H1 (cell line): ENCODE measurements around the gene COQ8A. TPM values are rescaled to one million over a fixed set of nuclear protein-coding genes. Genes with fewer than 3 reads are reported as not detected.

Experiments
- CTCF ChIA-PET: fragments of 300-600 bp; sonication (Branson Sonifier 250); formaldehyde crosslinking; loops from one replicate; lab custom pipeline; 2021; ENCODE audit not compliant: partially characterized antibody; lab: Charles Lee
- POLR2A ChIA-PET: fragments of 300-600 bp; sonication (Branson Sonifier 250); formaldehyde crosslinking; loops from one replicate; lab custom pipeline; 2021; ENCODE audit warnings: inconsistent platforms; ENCODE audit not compliant: partially characterized antibody; lab: Charles Lee
- DNase-seq, 2 experiments: peaks; one replicate each; pipeline versions ENCODE4 v3.0.0 to v3.0.0-alpha.2; 2010 to 2022; ENCODE audit warnings: low spot score in 2 of 2, low read depth in 1 of 2, mixed read lengths in 1 of 2
- FAIRE-seq: peaks from 2 replicates; lab custom pipeline; 2011; peaks lifted over from hg19 to GRCh38; lab: Jason Lieb, UNC
- H2AFZ ChIP-seq: 2 replicates; pipeline ENCODE4 v1.8.1; 2012; ENCODE audit warnings: low read length, inconsistent platforms
- H2AK5ac ChIP-seq: 2 replicates; pipeline ENCODE4 v1.6.1; 2013; ENCODE audit warnings: low read depth, low read length
- H2BK120ac ChIP-seq: replicated peaks from 2 replicates; pipeline ENCODE3; 2013; ENCODE audit warnings: low read depth, low read length, inconsistent platforms
- H2BK12ac ChIP-seq: 2 replicates; pipeline ENCODE4 v1.6.1; 2013; ENCODE audit warnings: low read depth, low read length
- H2BK15ac ChIP-seq: 2 replicates; pipeline ENCODE4 v1.6.1; 2013; ENCODE audit warnings: low read length
- H2BK20ac ChIP-seq: 2 replicates; pipeline ENCODE4 v1.6.1; 2013; ENCODE audit warnings: low read length
- H2BK5ac ChIP-seq: 2 replicates; pipeline ENCODE4 v1.6.1; 2013; ENCODE audit warnings: low read depth, low read length
- H3K14ac ChIP-seq: 2 replicates; pipeline ENCODE4 v1.6.1; 2013; ENCODE audit warnings: inconsistent platforms; ENCODE audit not compliant: insufficient read length
- H3K18ac ChIP-seq: 2 replicates; pipeline ENCODE4 v1.6.1; 2013; ENCODE audit warnings: low read length; ENCODE audit errors: extremely low read depth
- H3K23ac ChIP-seq: 2 replicates; pipeline ENCODE4 v1.6.1; 2013; ENCODE audit warnings: inconsistent platforms; ENCODE audit not compliant: insufficient read length
- H3K23me2 ChIP-seq: 2 replicates; pipeline ENCODE4 v1.6.1; 2013; ENCODE audit warnings: low read depth, low read length
- H3K27ac ChIP-seq: 2 replicates; pipeline ENCODE4 v1.6.1; 2011; ENCODE audit warnings: low read depth, low read length, inconsistent platforms
- H3K27me3 ChIP-seq, 4 experiments: replicated peaks in 1 of 4; 1 replicate in 1 of 4; 2 replicates in 3 of 4; pipeline versions ENCODE4 v1.6.1 to v1.8.1; 2011 to 2013; ENCODE audit warnings: low read length in 3 of 4, mild to moderate bottlenecking in 3 of 4, inconsistent platforms in 2 of 4, mixed read lengths in 2 of 4, moderate library complexity in 1 of 4; ENCODE audit not compliant: control insufficient read depth in 3 of 4, insufficient read depth in 3 of 4; ENCODE audit errors: extremely low read depth in 1 of 4
- H3K36me3 ChIP-seq, 4 experiments: 2 replicates each; pipeline versions ENCODE4 v1.6.1 to v1.8.1; 2011 to 2013; ENCODE audit warnings: mild to moderate bottlenecking in 4 of 4, low read length in 3 of 4, moderate library complexity in 2 of 4, control low read depth in 1 of 4, inconsistent platforms in 1 of 4; ENCODE audit not compliant: insufficient read depth in 4 of 4, control insufficient read depth in 2 of 4
- H3K4ac ChIP-seq: replicated peaks from 2 replicates; pipeline ENCODE3; 2013; ENCODE audit warnings: low read length, low read depth, mixed read lengths, inconsistent platforms; ENCODE audit not compliant: insufficient read length
- H3K4me1 ChIP-seq, 4 experiments: replicated peaks in 1 of 4; 1 replicate in 1 of 4; 2 replicates in 3 of 4; pipeline versions ENCODE4 v1.6.1 to v1.8.1; 2011 to 2013; ENCODE audit warnings: low read length in 3 of 4, inconsistent platforms in 2 of 4, mixed read lengths in 1 of 4; ENCODE audit not compliant: insufficient read depth in 4 of 4, control insufficient read depth in 3 of 4
- H3K4me2 ChIP-seq, 2 experiments: 2 replicates each; pipeline versions ENCODE4 v1.6.1 to v1.8.1; 2011 to 2013; ENCODE audit warnings: low read depth in 2 of 2, low read length in 2 of 2, control low read depth in 1 of 2, inconsistent platforms in 1 of 2, mild to moderate bottlenecking in 1 of 2; ENCODE audit not compliant: insufficient read depth in 1 of 2
- H3K4me3 ChIP-seq, 4 experiments: fragments of 200-600, 300-600 bp in 1 of 4; sonication (generic), shearing (Covaris generic), sonication (Bioruptor Twin) in 1 of 4; 2 replicates each; pipeline versions ENCODE4 v1.5.1 to v1.8.1; 2011 to 2016; ENCODE audit warnings: low read length in 4 of 4, low read depth in 3 of 4, control low read depth in 2 of 4, inconsistent platforms in 2 of 4, mild to moderate bottlenecking in 2 of 4, mixed read lengths in 1 of 4, moderate library complexity in 1 of 4; ENCODE audit not compliant: insufficient read depth in 2 of 4; ENCODE audit errors: extremely low read depth in 1 of 4
- H3K56ac ChIP-seq: replicated peaks from 2 replicates; pipeline ENCODE3; 2013; ENCODE audit warnings: low read depth, mild to moderate bottlenecking, mixed read lengths, low read length, inconsistent platforms; ENCODE audit not compliant: insufficient read length
- H3K79me1 ChIP-seq: 2 replicates; pipeline ENCODE4 v1.6.1; 2013; ENCODE audit warnings: low read depth, low read length, control low read depth
- H3K79me2 ChIP-seq, 2 experiments: 2 replicates each; pipeline versions ENCODE4 v1.6.1 to v1.8.1; 2012 to 2013; ENCODE audit warnings: low read length in 2 of 2, mild to moderate bottlenecking in 2 of 2, inconsistent platforms in 1 of 2; ENCODE audit not compliant: insufficient read depth in 2 of 2, control insufficient read depth in 1 of 2
- H3K9ac ChIP-seq, 4 experiments: replicated peaks in 1 of 4; 1 replicate in 1 of 4; 2 replicates in 3 of 4; pipeline versions ENCODE4 v1.6.1 to v1.8.1; 2011 to 2013; ENCODE audit warnings: low read depth in 3 of 4, low read length in 3 of 4, control low read depth in 2 of 4, mild to moderate bottlenecking in 2 of 4, moderate library complexity in 2 of 4, inconsistent platforms in 1 of 4; ENCODE audit errors: extremely low read depth in 1 of 4
- H3K9me3 ChIP-seq, 2 experiments: 2 replicates each; pipeline versions ENCODE4 v1.6.1 to v1.8.1; 2012 to 2013; ENCODE audit warnings: mild to moderate bottlenecking in 2 of 2, moderate library complexity in 2 of 2, control low read depth in 1 of 2, inconsistent platforms in 1 of 2, low read depth in 1 of 2, low read length in 1 of 2, mixed read lengths in 1 of 2; ENCODE audit not compliant: insufficient read depth in 2 of 2
- H4K20me1 ChIP-seq, 2 experiments: replicated peaks in 1 of 2; 2 replicates each; pipeline versions ENCODE3 to v1.8.1; 2011 to 2013; ENCODE audit warnings: inconsistent platforms in 2 of 2, low read length in 2 of 2, mild to moderate bottlenecking in 1 of 2; ENCODE audit not compliant: insufficient read depth in 2 of 2, control insufficient read depth in 1 of 2
- H4K5ac ChIP-seq: 2 replicates; pipeline ENCODE4 v1.6.1; 2013; ENCODE audit warnings: low read length, low read depth, mixed read lengths, inconsistent platforms; ENCODE audit not compliant: insufficient read length
- H4K8ac ChIP-seq: 2 replicates; pipeline ENCODE4 v1.8.0; 2013; ENCODE audit warnings: mild to moderate bottlenecking, moderate library complexity, low read length, inconsistent platforms; ENCODE audit not compliant: insufficient read depth; ENCODE audit errors: extremely low read depth
- H4K91ac ChIP-seq: replicated peaks from 2 replicates; pipeline ENCODE3; 2013; ENCODE audit warnings: low read length, mixed read lengths, inconsistent platforms; ENCODE audit not compliant: insufficient read length
- TEAD4 ChIP-seq: IDR thresholded peaks from 2 replicates; pipeline ENCODE4 v1.6.1; 2012; ENCODE audit warnings: low read depth, low read length, inconsistent platforms, mixed read lengths
- WGBS, 2 experiments: shearing (Covaris generic) in 1 of 2; methylation state at CpG; one replicate each; pipeline versions ENCODE4 v1.1.6 to v1.1.7; 2013 to 2015; ENCODE audit warnings: low lambda C conversion rate in 2 of 2, mixed read lengths in 2 of 2, inconsistent platforms in 1 of 2, low coverage in 1 of 2, missing lambda C conversion rate in 1 of 2; ENCODE audit not compliant: insufficient replicate concordance in 2 of 2, insufficient coverage in 1 of 2, insufficient read length in 1 of 2; ENCODE audit errors: extremely low coverage in 1 of 2, missing lambda C conversion rate in 1 of 2; 5-methylcytosine and 5-hydroxymethylcytosine counted together
- polyA plus RNA-seq, 7 experiments: library from polyadenylated mRNA; depleted of rRNA in 3 of 7; stranded (reverse) in 5 of 7; unstranded in 2 of 7; fragments of >200 nt in 5 of 7; fragments of 200-250 nt in 2 of 7; gene quantifications; 1 replicate in 5 of 7; 2 replicates in 1 of 7; 4 replicates in 1 of 7; pipeline versions ENCODE4 v1.2.1 to v1.2.3, GENCODE V29; 2011 to 2013; ENCODE audit warnings: missing spikeins in 2 of 7, mixed read lengths in 2 of 7
- total RNA-seq: library from RNA; stranded (reverse); fragmentation: NEBNext Ultra II Directional; extraction: Animal tissue kit (Norgen Biotek cat#: 25700); gene quantifications from 2 replicates; pipeline ENCODE4 v1.2.1, GENCODE V29; 2021
- TF ChIP-seq, protein P1 (sequence below): IDR thresholded peaks from 2 replicates; pipeline ENCODE4 v1.6.1; 2012; ENCODE audit warnings: inconsistent platforms

Gene COQ8A
- total and polyA plus RNA-seq, 2 of the 8 experiments (the other 6 are each of a cell fraction or from before 2014, with no cell fraction given): 28.5 to 38.9 TPM

DNA sequence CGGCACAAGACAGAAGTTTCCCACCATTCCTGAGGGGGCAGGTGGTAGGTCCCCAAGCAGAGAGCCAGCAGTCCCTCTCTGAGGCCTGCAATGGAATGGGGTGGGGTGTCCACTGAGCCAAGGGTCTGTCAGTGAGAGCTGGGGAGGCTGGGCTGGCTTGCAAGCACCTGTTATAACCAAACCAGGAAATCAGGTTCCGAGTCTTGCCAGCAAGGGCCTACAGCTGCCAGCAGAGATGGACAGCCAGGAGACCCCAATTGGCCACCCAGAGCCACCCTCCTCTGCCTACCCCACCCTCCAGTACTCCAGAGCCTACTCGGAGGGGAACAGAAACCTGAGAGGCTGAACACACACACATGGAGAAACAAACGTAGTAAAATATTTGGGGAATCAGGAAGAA is 37.5 kb upstream of the COQ8A start:
- H3K56ac ChIP-seq: no peak overlapping the region
- no peak overlapping the region for H4K5ac ChIP-seq
- H3K23me2 ChIP-seq: no peaks in the 10 kb centered on the region
- H3K9me3 ChIP-seq: no peaks in the 10 kb centered on the region
- H3K4me3 ChIP-seq: no peak overlapping the region
- H3K27ac ChIP-seq: no peak overlapping the region
- H3K23ac ChIP-seq: no peak overlapping the region
- H3K79me1 ChIP-seq: no peaks in the 10 kb centered on the region
- no peaks in the 10 kb centered on the region for H3K4me1 ChIP-seq
- no peak overlapping the region for H2BK120ac ChIP-seq
- H3K9ac ChIP-seq: no peak overlapping the region
- POLR2A ChIA-PET: no interaction called here
- no peak overlapping the region for H3K4me2 ChIP-seq
- no peak for TF ChIP-seq TEAD4
- TF ChIP-seq, protein P1, sequence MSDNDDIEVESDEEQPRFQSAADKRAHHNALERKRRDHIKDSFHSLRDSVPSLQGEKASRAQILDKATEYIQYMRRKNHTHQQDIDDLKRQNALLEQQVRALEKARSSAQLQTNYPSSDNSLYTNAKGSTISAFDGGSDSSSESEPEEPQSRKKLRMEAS: no peak
- TF ChIP-seq, all 59 proteins: peak for 0
- no peak overlapping the region for H3K4ac ChIP-seq
- H2AK5ac ChIP-seq: no peak overlapping the region
- DNase-seq (no peak), FAIRE-seq (no peak)
- peaks cover 0 to 4% (median 0%) of the 10 kb centered on the region in 4 experiments; a peak in 2 of 8 replicates for H3K36me3 ChIP-seq
- H4K8ac ChIP-seq: no peak overlapping the region; the same call in 1 of the 2 replicates
- no peak overlapping the region for H2BK15ac ChIP-seq
- H3K14ac ChIP-seq: no peak overlapping the region
- H3K27me3 ChIP-seq: no peaks in the 10 kb centered on the region
- 75% methylated on average over 4 of the region's 4 CpGs; no CpG with 5 or more reads in 1 of the 2 experiments for WGBS, 2 experiments
- no peak overlapping the region for H3K18ac ChIP-seq
- no peak overlapping the region for H2BK20ac ChIP-seq
- H4K91ac ChIP-seq: no peak overlapping the region
- no peaks in the 10 kb centered on the region for H3K79me2 ChIP-seq
- no peak overlapping the region for H2BK12ac ChIP-seq
- H4K20me1 ChIP-seq: no peaks in the 10 kb centered on the region
- no peak overlapping the region for H2BK5ac ChIP-seq
- CTCF ChIA-PET: interaction anchor here (1.1 to 2.0 kb wide), 2 partner anchors 10 to 61 kb away, joined by 3 to 8 read pairs; no protein-coding TSS in a partner anchor
- no peak overlapping the region for H2AFZ ChIP-seq
